Measurements from ENCODE around the gene NPBWR2. TPM values are rescaled to one million over a fixed set of nuclear protein-coding genes. Genes with fewer than 3 reads are reported as not detected.

Gene NPBWR2
- total and polyA plus RNA-seq, 2 donors (not counting 3 experiments of a cell fraction or from before 2014, with no cell fraction given), result not detected

- Histone ChIP-seq H3K4me2 (ENCODE audit: insufficient read depth, low read length) (no peak overlapping the region), H3K4me1 (ENCODE audit: control insufficient read depth, extremely low read depth, insufficient read depth, low read length) (peaks cover 14% of the 10 kb centered on the region), H2AFZ (ENCODE audit: low read depth, low read length) (no peak overlapping the region), H3K79me2 (ENCODE audit: control insufficient read depth, insufficient read depth, low read length) (peaks cover 6% of the 10 kb centered on the region), H3K9ac (replicated peaks; ENCODE audit: extremely low read depth, insufficient read depth, low read length) (no peak overlapping the region), H3K9me3 (replicated peaks; ENCODE audit: control insufficient read depth, insufficient read depth, low read length) (no peaks in the 10 kb centered on the region), H3K9me1 (replicated peaks; ENCODE audit: control insufficient read depth, extremely low read depth, insufficient read depth, low read length) (no peaks in the 10 kb centered on the region), H3K4me3 (replicated peaks in 1 of 3; ENCODE audit: insufficient read depth in 1 of 3, low read depth in 1 of 3, low read length in 3 of 3) (no peak overlapping the region), H3K36me3 (ENCODE audit: control insufficient read depth in 2 of 2, extremely low read depth in 1 of 2, insufficient read depth in 2 of 2, low read length in 2 of 2) (peaks cover 0 to 21% of the 10 kb centered on the region in 2 experiments), H4K20me1 (replicated peaks; ENCODE audit: control insufficient read depth, extremely low read depth, insufficient read depth, low read length) (no peaks in the 10 kb centered on the region), H3K27ac (ENCODE audit: insufficient read depth, low read depth, low read length) (no peak overlapping the region), H3K27me3 (ENCODE audit: control insufficient read depth in 2 of 2, insufficient read depth in 2 of 2, low read length in 2 of 2) (no peaks in the 10 kb centered on the region)
- no peak for FAIRE-seq
- no peak for DNase-seq (ENCODE audit: low read depth, low spot score)
- TF ChIP-seq MAX (IDR thresholded peaks at IDR 0.05; ENCODE audit: insufficient read depth, insufficient read length) (no peak), POLR2A (IDR thresholded peaks at IDR 0.05; ENCODE audit: low read depth, low read length) (no peak), CTCF (IDR thresholded peaks at IDR 0.05; ENCODE audit: extremely low read depth in 1 of 2, insufficient read depth in 1 of 2, low read depth in 1 of 2, low read length in 2 of 2) (no peak), POLR2AphosphoS5 (IDR thresholded peaks at IDR 0.05; ENCODE audit: insufficient read depth, low read depth, low read length) (no peak), MYC (IDR thresholded peaks at IDR 0.05; ENCODE audit: low read depth, low read length) (no peak), GATA2 (IDR thresholded peaks at IDR 0.05; ENCODE audit: insufficient read depth, insufficient read length, low read depth, low read length) (no peak), EZH2 (IDR thresholded peaks at IDR 0.05; ENCODE audit: borderline replicate concordance, low read depth, low read length, severe bottlenecking) (no peak), JUN (IDR thresholded peaks at IDR 0.05; ENCODE audit: borderline replicate concordance, insufficient read depth, insufficient read length, low read depth) (no peak), FOS (IDR thresholded peaks at IDR 0.05; ENCODE audit: borderline replicate concordance, insufficient read depth, low read length) (no peak)
- no TSS peak for BruUV-seq (replicated peaks)
- dilution Hi-C loops (cut with MboI; ENCODE audit: extremely low pct_ligation_motif_present, low sequenced_read_pairs), result no loop called here
- intact Hi-C loops (cut with micrococcal nuclease), result no loop called here
- CTCF ChIA-PET, result no interaction called here
- POLR2A ChIA-PET, result no interaction called here
These were observed 31.0 kb downstream of the NPBWR2 start for GRCh38 chr20:64076061-64076997.
